GM12865 (cell line): Measurements from ENCODE around the gene KRTAP10-9.

Experiments
- DNase-seq: peaks from one replicate; pipeline ENCODE4 v3.0.0; 2010; ENCODE audit warnings: low read depth
- H3K4me3 ChIP-seq: 2 replicates; pipeline ENCODE4 v1.5.1; 2011; ENCODE audit warnings: mild to moderate bottlenecking, low read depth, low read length, control low read depth
- CTCF ChIP-seq: IDR thresholded peaks from 2 replicates; pipeline ENCODE4 v1.5.1; 2011; ENCODE audit warnings: low read length, control low read depth, low read depth, inconsistent platforms; ENCODE audit not compliant: insufficient read depth; ENCODE audit errors: missing control alignments

The KRTAP10-9 gene

DNA sequence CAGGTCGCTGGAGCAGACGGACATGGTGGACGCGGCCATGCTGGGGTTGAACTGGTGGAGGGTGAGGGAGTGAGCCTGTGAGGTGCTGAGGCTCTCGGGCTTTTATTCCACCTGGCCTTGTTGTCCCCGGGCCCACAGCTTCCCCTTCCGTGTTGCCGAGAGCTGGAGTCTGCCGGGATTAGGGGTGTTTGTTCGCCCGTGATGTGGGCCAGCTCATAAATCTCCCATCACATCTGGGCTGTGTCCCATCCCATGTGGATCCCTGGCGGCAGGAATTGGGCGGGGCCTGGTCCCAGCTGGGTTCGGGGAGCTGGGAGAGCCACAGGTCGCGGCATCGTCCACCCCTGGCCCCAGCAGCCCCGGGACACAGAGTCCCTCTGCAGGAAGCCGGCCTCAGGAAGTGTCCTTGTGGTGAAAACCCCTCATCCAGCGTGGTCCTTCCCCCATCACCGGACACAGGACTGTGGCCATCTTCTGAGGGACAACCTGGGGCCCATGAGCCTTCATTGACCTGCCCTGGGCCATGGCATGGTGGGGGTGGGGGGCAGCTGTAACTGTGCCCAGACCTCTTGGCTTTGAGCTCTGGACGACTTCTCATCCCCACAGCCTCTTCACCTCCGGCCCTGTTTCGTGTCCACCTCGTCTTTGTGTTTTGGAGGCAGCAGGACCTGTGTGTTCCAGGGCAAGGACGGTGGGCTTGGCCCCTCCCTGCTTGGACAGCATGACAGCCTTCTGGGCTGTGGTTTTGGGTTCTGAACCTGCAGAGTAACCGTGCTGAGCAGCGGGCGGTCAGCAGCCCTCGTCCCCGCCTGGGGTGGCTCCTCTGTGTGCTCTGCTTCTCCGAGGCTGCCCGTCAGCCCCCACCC, 34.2 kb upstream of the KRTAP10-9 start, which contains the start of gene KRTAP10-6:
Gene KRTAP10-6, minus strand, starts transcription at position 60 of the 866 bp plus-strand sequence. Its CDS starts 21 bp downstream, at position 39.
- TF ChIP-seq CTCF: no peak
- no peak for DNase-seq
- no peak within 1 kb of the TSS for H3K4me3 ChIP-seq

- no peak overlapping the region for H3K4me3 ChIP-seq
- no peak for DNase-seq
- TF ChIP-seq CTCF: no peak
Observed at GRCh38 chr21:44593598-44594405, 33.1 kb upstream of the KRTAP10-9 start.

GRCh38 chr21:44594406-44594916, 32.4 kb upstream of the KRTAP10-9 start:
- no peak overlapping the region for H3K4me3 ChIP-seq
- no peak for TF ChIP-seq CTCF
- DNase-seq: no peak

DNA sequence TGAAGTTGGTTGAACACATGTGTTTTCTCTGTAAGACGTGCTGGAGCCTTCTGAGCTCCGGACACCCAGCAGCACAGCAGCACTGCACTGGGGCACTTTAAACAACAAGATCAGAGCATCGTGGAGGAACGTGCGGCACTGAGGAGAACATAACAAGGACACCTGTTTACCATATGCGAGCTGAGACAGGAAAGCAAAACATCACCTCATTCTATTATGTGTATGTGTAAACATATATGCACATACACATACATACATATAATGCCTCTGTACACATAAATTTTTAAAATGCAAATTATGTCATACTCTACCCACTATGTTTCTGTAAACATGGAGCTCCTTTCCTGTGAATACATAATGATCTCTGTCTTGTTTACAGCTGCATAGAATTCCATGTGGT, 31.4 kb upstream of the KRTAP10-9 start:
- DNase-seq: no peak
- no peak overlapping the region for H3K4me3 ChIP-seq
- no peak for TF ChIP-seq CTCF

DNA sequence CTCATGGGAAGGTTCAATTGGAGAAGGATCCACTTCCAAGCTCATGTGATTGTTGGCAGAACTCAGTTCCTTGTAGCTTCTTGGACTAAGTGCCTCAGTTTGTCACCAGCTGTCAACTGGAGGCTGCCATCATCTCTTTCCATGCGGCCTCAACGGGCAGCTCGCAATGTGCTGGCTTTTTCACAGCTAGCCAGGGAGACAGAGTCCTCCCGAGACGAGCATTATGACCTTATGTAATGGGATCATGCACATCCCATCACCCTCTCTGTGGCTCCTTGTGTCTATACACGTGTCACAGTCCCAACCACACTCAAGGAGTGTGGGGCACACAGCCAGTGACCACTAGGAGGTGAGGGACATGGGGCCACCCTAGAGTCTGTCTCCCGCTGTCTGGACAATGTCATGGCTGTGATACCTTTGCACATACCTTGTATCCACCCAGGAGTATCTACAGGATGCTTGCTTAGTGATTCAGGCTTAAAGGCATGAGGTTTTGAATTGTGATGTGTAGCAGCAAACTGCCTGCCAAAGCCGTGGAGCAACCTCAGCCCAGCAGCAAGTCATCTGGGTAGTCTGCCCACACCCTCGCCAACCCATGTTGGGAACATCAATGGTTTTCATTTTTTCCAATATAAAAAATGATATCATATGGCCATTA, 30.7 kb upstream of the KRTAP10-9 start:
- H3K4me3 ChIP-seq: no peak overlapping the region
- DNase-seq: no peak
- TF ChIP-seq CTCF: no peak

DNA sequence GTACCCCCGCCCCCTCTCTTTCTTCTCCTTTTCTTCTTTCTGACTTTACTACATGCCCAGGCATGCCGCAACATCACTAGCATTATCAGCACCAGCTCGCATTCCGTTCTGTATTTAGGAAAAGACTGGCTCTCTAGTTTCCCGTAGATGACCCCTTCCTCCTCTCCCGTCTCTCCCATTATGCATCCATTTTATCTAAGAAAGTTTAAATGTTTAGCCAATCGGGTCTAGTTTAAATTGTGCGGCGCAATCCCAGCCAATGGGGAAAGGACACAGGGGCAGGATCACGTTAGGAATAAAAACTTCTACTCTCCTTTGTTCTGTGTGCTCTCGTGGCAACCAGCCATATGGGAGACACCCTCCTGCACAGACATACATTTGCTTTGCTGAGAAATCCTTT, 28.8 kb upstream of the KRTAP10-9 start:
- no peak for TF ChIP-seq CTCF
- H3K4me3 ChIP-seq: no peak overlapping the region
- no peak for DNase-seq
